HK-2 (cell line): ENCODE results near the gene KCNQ1OT1.

Experiments used
- DNase-seq: peaks from one replicate; pipeline ENCODE4 v3.0.0-alpha.2; 2018; ENCODE audit not compliant: unreplicated experiment

KCNQ1OT1 gene

DNA sequence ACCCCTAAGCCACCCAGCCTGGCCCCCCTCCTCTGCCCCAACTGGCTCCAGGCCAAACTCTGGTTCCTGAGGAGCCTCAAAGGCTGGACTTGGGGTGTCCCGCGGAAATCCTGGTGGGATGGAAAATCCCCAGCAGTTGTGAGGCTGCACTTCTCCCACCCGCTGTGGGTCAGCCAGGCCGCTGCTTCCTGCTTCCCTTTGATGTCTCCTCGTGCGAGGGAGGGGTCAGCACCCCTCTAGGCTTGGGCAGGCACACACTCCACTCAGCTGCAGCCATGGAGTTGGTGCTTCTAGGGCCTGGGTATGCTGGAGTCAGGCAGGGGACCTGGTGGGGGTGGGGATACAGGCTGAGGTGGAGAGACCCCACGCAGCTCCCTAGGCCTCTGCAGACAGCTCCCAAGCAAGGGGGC lies 12.0 kb downstream of the KCNQ1OT1 start:
- no peak for DNase-seq

- DNase-seq, result no peak
Observed at GRCh38 chr11:2687223-2687530, 12.6 kb downstream of the KCNQ1OT1 start.

- no peak for DNase-seq
Observed at GRCh38 chr11:2686360-2687222, 13.2 kb downstream of the KCNQ1OT1 start.

- no peak for DNase-seq
Observed at GRCh38 chr11:2685566-2686359, 14.0 kb downstream of the KCNQ1OT1 start.

- DNase-seq, result no peak
Observed at GRCh38 chr11:2685051-2685450, 14.7 kb downstream of the KCNQ1OT1 start.

DNA sequence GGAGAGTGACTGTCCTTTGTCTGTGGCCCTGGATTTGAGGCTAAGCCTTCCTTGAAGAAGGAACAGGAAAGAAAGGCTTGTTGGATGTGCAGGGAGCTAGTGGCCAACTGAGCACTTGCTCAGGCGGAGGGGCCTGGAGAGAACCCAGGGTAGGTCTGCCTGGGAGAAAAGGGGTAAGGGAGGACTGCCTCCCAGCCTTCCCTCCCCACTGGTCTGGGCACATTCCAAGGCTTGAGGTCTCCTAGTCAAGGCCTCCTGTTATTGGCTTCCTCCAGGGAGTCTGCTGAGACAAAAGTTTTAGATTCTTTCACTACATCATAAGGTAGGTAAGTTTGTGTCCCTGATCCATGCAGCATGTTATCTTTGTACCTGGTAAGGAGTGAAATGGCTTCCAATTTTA lies 15.2 kb downstream of the KCNQ1OT1 start:
- DNase-seq, result no peak

DNA sequence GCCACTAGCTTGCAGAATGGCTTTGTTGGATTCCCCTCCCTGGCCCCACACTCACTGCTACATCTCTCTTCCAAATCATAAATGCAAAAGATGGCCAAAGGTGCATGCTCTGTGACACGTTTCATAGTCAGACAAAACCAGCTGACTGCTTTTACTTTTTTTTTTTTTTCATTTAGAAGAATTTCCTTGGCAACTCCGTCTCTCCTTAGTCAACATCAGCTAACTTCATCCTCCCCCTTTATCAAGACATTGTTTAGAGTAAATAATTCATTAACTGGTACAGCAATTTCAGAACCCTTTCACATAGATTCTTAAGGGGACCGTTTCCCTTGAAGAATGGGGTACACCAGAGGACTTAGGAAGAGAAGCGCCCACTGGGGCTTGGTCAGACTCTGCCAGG lies 16.0 kb downstream of the KCNQ1OT1 start:
- DNase-seq, result no peak

DNA sequence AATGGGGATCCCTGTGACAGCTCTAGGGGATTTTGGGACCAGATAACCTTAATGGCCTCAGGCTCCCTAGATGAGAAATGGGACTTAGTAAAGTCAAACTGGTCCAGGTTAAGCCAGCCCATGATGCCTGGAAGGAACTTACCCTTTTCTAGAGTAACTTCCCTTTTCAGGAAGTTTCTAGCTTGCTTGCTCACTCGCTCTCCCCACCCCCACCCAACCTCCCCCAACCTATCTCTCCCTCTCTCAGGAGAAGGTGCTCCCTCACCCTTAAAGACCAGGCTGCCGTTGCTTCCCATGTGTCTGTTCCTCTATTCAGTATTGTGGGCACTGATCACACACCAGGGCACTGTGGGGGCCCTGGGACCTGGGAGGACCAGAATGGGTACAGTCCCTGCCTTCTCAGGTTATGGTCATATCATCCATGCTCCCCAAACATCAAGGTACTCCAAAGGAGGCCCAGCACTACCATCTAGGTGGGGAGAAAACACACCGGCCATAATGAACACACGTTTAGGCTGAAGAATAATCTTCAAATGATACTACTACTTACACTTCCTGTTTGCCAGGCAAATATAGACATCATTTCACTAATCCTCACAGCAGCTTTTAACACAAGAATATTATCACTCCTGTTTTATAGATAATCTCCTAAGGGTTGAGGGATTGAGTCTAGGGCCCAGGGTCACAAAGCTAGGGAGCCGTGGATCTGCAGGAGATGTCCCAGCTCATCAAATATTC lies 18.2 kb downstream of the KCNQ1OT1 start:
- DNase-seq, result no peak

- no peak for DNase-seq
Observed at GRCh38 chr11:2679011-2679676, 20.6 kb downstream of the KCNQ1OT1 start.

- DNase-seq, result no peak
Observed at GRCh38 chr11:2678396-2678795, 21.4 kb downstream of the KCNQ1OT1 start.

- DNase-seq, result no peak
Observed at GRCh38 chr11:2677127-2677526, 22.7 kb downstream of the KCNQ1OT1 start.

DNA sequence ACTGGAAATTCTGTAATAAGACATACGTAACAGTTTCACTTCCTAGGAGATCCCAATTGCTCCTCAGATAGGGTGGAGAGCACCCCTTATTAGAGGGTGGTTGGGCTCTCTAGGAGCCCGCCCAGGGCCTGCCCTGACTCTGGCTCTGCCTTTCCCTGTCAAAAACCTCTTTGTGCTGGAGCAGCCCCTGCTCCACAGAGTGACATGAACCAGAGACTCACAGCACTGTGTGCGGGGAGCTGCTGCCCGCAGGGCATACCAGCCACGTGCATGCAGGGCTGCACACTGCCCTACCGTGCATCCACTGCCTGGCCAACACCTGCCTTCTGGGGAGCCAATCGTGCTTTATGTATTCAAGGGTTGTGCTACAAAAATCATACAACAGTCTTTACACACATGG lies 24.3 kb downstream of the KCNQ1OT1 start:
- no peak for DNase-seq

GRCh38 chr11:2674658-2675131 lies 25.1 kb downstream of the KCNQ1OT1 start:
- DNase-seq, result no peak

DNA sequence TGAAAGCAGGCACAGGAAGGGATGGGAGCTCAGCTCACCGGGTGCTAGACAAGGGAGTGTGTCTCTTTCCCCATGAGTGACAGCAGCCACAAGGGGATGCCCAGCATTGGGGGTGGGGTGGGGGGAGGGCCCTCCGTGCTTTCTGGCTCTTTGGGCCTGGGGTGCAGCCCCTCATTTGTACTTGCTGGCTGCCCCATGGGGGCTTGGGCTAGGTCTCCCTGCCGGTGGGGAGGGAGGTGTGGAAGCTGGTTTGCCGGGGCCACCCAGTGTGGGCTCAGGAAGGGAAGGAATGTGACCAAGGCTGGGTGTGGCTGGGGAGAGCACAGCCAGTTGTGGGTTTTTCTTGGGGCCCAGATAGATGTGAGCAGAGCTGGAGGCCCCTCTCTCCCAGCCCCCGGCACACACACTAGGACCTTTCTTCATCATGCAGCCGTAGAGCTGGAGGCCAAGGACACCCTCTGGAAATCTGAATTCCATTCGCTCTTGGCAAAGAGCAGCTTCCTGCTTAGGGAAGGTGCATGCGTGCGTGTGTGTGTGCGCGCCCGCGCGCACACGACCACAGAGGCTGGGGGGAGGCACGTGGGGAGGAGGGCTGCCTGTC lies 25.8 kb downstream of the KCNQ1OT1 start:
- no peak for DNase-seq

DNA sequence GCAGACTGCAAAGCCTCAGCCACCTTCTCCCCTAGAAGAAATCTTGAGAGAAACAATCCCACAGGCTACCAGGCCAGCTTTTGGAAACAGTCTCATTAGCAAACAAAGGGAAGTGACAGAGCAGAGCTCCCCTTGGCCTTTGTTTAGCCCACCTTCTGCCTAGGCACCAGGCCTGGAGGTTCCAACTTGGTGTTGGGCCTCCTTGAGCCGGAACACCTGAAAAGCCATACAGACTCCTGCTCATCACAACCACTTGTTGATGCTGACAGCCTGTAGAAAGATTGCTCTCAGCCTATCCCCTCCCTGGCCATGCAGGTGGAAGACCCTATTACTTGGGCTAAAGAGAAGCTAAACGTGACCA lies 26.6 kb downstream of the KCNQ1OT1 start:
- no peak for DNase-seq

DNA sequence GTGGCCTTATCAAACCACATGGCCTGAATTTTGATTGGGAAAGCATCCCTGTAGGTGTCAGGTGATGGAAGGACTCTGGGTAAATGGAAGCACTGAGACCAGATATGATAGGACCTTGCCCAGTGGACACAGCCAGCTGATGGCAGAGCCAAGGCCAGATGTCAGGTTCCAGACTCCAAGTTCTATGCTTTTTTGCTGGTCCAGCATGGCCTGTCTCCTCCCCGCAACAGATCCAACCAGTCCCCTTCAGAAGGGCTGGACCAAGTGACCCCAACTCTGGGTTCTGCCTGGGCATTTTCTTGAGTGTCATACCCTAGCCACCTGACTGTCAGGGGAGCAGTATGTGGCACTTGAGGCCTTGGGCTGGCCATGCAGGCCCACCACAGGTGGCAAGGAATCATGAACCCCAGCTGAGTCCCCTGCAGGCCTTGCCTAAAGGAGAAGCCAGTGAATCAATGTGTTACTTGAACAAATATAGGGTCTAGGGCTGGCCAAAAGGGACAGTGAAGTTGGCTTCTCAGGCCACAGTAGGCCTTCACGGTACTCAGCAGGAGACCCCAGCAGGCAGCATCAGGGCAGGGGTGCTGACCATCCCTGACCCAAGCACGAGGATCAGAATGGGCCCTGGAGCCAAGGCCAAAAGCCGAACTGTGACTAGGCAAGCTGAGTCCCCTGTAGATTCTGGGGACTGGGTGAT lies 27.1 kb downstream of the KCNQ1OT1 start:
- no peak for DNase-seq

GRCh38 chr11:2671748-2672147 lies 28.0 kb downstream of the KCNQ1OT1 start:
- DNase-seq, result no peak

DNA sequence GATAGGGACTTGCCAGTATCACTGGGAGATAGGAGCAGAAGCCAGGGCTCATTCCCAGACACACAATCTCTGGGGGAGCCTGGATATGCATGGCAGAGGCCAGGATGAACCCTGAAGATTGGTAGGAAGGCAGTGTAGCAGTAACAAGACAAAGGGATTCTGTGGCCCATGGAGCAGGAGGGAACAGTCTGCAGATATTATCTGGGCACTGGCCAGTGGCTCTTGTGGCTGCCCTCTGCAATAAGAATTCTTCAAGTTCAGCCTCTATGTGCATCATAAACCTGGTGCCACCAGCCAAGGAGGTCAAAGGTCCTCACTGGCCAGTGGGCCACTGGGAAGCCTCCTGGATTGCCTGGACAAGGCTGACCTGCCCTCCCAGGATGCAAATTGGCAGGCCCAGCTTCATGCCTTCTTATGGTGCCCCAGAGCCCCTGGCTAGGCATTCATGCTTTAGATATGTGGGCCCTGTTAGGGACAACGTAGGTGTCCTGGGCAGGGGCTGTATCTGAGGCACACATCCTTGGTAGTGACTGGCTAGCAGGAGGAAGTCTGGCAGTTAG lies 29.2 kb downstream of the KCNQ1OT1 start:
- no peak for DNase-seq

GRCh38 chr11:2669634-2670469 lies 29.9 kb downstream of the KCNQ1OT1 start:
- no peak for DNase-seq

DNA sequence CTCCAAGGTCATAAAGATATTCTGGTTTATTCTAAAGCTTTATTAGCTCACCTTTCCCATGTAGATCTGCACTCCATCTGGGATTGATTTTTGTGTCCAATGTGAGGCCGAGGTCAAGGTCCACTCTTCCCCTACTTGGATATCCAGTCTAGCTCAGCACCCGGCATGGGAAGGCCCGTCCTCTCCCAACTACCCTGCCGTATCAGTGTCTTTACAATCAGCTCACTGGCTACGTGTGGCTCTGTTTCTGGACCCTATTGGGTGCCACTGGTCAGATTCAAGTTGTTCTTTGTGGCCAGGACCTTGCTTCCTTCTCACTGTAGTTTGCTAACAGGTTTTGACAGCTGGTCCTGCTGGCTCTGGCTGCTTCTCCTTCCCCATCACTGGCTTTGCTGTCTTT lies 30.9 kb downstream of the KCNQ1OT1 start:
- DNase-seq, result no peak
